A172 (cell line): ENCODE results near the gene SHROOM1. TPM values are rescaled to one million over a fixed set of nuclear protein-coding genes. Genes with fewer than 3 reads are reported as not detected.

ENCODE experiments used
- DNase-seq: peaks from one replicate; pipeline ENCODE4 v3.0.0-alpha.2; 2015; ENCODE audit warnings: low spot score
- total RNA-seq: library from RNA; depleted of rRNA; stranded (reverse); fragments of >200 nt; shearing (Covaris generic); gene quantifications from 2 replicates; pipeline ENCODE4 v1.2.3, GENCODE V29; 2014

Gene SHROOM1
- total RNA-seq, 1 experiment from 2014 or later, result 6.1 TPM

DNA sequence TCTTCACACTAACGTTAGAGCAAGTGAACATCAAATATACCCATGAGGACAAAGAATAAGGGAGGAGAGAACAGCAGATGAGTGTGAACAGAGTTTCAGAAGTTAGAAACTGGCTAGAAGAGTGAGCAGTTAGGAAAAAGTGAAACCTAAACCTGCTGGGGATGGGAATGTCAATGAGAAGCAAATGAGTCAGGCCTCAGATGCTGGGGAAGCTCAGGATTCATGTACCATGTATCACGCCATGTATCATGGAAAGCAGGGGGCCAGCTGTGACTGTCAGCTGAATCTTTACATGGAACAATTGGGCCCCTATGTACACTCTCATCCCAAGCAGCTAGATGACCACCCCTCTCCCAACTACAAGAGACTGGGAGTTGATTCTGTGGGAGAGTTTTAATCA is 19.6 kb upstream of the SHROOM1 start:
- no peak for DNase-seq

DNA sequence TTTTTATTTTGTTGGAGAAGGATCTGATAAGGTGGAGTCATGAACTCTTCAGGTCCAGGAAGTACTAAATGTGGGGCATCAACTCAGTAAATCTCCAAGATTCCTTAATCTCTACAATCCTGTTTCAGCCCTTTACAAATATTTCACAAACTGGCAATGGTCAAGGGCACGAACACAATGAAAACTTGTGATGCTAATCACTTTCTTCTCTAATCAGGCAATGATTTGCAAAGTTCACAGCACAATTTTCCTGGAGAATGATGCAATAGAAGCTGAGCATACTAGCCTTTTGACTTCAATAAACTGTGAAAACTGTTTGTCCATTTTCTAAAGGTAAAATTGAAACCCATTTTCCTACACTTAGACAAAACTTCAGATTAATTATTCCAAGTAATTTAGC is 18.9 kb upstream of the SHROOM1 start:
- DNase-seq, result no peak

DNA sequence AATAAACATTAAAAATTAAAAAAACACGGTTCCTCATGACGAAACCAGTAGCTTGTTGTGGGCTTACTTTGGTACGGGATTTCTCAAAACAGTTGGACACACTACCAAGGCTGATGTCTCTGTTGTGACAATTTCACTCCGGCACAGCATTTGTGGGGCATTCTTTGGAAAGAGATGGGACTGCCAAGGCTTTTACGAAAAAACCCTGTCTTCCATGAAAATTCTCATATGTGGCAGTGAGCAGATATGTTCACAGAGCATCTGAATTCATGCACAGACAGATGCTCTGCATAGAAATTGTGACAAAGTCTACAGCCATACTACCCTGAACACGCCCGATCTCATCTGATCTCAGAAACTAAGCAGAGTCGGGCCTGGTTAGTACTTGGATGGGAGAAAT is 17.8 kb upstream of the SHROOM1 start:
- DNase-seq, result no peak

DNA sequence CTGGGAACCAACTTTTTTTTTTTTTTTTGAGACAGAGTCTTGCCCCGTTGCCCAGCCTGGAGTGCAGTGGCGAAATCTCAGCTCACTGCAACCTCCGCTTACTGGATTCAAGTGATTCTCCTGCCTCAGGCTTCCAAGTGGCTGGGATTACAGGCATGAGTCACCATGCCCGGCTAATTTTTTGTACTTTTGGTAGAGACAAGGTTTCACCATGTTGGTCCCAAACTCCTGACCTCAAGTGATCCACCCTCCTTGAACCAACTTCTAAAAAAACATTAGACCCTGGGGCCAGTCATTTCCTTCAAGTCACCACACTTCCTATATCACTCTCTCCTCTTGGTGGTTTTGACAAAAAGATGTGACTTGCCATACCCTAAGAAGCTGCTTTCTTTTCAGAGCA is 10.9 kb upstream of the SHROOM1 start:
- peak; percentile 24 for DNase-seq

DNA sequence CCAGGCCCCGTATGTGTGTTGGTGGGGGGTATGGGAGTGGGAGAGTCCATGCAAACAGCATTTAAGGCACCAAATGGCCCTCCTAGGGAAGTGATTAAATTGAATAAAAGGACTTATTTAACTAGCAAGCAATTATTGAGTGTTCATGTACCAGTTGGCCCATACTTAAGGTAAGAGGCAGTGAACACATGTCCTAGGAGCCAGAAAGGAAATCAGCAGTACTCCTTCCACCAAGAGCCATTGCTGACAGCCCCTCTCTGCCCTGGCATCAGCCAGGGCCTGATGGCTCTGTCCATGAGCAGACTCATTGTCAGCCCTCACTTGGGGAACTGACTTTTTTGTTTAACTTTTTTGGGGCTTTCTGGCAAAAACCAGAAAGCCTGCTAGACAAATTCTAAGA is 10.4 kb upstream of the SHROOM1 start:
- no peak for DNase-seq

DNA sequence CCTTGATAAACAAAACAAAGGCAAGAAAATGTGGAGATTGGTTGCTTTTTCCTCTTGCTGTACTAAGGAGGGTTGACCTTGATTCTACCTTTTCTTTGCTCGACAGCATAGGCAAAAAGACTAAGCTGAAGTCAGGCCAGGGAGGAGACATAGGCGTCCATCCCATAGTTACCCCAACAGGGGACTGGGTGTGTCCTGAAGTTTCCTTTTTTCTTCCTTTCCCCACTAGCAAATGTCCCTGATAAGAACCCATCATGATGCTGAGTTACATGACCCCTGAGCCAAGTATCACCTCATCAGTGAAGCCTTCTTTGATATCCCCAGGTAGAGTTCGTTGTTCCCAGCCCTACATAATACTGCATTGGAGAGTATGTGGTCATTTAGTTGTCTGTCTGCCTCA is 9.9 kb upstream of the SHROOM1 start:
- no peak for DNase-seq

DNA sequence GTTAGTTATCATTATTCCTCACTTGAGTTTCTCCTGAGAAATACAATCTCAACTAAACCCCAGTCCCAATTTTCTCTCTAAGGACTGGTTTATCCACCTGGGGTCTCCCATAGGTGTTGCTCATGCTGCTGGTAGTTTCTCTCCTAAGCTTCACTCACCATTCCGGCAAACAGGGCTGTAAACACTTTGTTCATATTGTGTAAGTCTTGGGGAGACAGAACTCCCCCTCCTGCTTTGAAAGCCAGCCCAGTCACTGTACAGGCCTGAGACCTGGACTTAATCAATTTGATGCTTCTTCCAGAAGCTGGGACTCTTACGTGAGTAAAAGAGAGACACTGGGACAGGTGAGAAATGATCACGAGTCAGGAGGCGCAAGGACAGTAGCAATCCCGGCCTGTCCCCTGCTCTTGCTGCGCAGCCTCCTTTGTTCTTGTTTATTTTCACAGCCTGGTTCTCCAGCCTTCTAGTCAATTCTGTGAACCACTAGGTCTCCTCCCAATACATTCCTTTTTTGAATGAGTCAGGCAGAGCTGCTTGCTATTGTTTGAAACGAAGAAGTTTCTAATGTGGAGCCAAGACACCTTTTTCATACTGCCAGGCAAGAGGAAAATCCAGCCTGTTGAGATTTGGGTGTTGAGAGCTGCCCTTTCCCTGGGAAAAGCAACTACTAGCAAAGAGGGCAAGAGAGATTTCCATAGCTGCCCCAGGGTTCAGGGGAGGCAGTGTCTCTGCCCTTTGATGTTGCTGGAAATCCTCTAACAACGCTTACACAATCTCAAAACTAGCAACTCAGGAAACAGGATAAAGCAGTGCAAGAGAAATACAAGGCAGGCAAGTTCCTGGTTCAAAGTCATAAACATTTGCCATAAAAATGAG is 9.2 kb upstream of the SHROOM1 start:
- no peak for DNase-seq

DNA sequence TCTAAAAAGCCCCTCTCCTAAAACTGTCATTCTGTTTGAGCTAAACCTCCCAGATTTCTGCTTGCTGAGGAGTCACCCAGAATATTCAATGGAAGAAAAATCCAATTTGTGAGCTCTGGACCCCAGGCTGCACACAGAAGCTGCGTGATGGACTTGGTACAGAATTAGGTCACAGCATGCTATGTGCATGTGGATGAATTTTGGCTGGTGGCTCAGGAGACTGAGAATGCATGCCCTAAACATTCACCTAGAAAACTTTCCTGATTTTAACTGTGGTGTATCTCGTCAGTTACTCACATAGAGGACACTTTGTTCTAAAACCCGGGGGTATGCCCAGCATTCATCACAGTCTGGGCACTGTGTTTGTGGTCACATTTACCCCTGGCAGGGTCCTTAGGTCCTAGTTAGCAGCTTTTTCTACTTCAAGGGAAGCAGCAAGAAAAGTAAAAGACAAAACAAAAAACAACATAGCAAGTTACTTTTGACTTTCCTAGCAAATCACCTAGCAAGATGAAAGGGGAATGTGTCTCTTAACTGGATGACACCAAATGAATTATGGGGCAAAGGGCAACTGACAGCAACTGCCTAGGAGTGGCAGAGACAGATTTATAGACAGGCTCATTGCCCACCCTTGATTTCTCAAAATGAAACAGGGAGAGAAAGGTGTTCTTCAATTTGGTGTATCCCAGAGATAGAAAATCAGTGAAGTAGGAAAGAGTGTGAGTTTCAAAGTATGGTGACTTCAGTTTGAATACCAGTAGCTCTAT is 8.3 kb upstream of the SHROOM1 start:
- no peak for DNase-seq

DNA sequence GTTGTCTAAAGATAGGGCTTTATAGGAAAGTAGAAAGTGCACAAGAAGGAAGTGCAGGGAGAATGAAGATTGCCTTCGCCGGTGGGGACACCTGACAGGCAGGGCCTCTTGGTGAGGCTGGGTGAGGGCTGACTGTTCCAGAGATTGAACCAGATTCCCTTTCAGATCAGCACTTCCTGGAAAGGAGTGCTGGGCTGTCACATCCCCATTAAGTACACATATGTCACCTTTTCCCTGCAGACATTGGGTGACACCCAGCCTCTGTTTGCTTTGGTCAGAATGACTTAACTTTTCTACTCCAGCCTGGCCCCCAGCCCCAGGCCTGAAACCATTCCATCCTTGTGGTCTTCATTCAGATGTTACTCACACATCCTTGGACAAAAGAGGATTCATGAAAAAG is 7.4 kb upstream of the SHROOM1 start:
- no peak for DNase-seq

DNA sequence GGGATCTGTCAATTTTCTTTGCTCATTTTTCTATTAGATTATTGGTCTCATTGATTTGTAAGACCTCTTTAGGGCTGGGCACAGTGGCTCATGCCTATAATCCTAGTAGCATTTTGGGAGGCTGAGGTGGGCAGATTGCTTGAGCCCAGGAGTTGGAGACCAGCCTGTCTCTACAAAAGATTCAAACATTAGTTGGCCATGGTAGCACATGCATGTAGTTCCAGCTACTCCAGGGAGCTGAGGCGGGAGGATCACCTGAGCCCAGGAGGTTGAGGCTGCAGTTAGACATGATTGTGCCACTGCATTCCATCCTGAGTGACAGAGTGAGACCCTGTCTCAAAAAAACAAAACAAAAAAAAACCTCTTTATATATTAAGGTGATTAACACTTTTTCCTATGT is 6.4 kb upstream of the SHROOM1 start:
- no peak for DNase-seq

DNA sequence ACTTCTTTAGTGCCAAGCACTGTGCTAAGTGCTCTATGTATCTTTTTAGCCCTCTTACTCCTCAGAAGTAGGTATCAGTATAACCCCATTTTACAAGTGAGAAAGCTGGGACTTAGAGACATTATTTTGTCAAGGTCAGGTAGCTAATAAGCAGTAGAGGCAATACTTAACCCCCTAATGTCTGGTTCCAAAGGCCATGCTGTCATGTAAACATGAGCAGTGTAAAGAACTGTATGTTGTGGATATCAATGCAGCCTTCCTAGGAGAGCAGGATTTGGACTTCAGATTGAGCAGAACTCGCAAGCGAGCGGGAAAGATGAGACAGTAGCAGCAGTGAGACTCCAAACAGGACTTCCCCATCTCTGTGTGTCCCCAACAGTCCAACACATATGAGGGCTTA is 3.6 kb upstream of the SHROOM1 start:
- no peak for DNase-seq

DNA sequence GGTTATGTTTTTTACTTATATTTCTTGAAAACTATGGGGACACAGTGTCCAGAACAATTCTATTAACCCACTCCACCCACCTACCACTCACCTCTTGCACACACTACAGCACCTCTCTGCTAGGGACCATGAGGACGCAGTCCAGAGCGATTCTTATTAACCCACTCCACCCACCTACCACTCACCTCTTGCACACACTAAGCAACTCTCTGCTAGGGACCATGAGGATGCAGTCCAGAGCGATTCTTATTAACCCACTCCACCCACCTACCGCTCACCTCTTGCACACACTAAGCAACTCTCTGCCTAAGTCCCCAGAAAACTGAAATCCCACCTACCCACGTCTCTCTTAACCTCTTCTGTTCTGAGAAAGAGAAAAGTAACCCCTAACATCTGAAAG is 2.2 kb upstream of the SHROOM1 start:
- no peak for DNase-seq

DNA sequence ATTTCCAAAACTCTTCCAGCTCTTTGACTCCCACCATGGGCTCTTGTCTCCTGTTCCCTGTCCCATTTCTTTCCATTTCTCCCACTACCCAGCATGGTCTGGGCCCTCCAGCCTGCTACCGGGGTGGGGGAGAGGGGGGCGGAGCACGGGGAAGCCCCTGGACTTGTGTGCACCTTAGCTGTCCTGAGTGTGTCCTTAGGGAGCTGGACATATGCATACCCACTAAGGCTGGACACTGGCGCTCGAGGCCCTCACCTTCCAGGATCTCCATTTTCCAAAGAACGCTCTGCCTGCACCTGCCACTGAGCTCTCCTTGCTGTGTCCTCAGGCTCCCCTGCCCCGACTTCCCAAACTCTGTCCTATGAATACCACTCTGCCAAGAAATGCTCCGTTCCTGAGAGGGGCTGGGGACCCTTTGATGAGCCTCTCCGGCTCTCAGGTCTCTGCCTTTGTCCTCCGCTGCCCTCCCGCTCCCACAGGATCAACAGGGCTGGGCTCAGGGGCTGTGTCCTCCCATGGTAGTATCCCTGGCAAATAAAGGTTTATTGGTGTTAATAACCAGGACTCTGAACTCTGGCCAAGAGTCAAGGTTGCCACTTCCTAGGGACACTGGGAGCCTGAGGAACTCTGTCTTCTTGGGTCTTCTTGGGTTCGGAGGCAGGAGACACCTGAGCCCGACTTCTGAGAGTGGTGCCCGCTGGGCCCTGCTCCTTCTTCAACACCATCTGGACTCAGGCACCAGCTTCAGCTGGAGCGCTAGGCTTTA is 831 bp upstream of the SHROOM1 start:
- no peak for DNase-seq

DNA sequence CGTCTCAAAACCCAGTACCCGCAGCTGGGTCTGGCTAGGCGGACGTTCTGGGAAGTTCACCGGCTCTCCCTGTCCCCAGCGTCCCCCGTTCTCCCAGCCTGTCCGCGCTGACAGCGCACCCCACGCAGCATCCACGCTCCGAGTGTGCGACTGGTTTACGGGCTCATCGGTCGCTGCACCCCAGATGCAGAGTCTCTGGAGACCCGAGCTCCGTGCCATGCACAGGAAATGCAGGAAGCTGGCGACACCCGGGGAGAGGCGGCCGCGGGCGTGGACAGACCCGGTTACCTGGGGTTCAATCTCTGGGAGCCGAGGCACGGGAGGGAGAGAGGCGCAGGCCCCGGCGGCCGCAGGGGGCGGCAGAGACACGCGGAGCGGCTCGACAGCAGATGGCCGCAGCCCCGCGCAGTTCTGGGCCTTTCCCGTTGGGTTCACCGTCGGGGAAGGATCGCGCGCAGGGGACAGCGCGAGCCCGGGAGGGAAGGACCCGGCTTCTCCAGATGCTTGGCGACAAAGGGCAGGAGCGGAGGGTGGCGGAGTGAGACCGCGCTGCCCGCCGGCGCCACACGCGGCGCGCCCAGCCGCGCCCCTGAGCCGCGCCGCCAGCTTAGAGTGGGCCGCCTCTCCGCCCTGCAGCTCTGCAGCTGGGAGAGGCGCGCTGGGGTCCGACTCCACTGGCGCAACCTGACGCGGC is 558 bp downstream of the SHROOM1 start:
- DNase-seq, result peak; percentile 44

DNA sequence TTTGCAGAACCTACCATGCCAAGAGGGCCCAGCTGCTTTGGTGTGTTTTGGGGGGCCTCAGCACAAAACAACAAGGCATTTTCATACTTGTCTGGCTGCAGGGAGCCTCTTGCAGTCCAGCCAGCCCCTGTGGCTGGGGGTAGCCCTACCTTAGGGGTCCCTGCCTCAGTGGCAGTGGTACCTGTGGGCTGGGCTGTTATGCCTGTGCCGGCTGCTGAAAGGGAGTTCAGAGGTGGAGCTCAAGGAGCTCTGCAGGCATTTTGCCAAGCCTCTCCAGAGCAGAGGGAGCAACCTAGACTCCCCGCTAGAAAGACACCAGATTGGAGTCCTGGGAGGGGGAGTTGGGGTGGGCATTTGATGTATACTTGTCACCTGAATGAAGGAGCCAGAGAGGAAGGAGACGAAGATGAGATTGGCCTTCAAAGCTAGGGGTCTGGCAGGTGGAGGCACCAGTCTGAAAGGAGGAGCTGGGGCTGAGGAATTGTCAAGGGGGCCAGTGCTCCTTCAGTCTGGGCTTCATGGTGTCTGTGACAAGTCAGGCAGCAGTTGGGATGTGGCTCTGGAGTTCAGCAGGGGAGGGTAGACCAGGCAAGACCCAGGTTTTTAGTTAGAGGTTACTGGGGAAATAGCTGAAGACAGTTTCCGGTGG is 1.5 kb downstream of the SHROOM1 start:
- DNase-seq, result no peak

DNA sequence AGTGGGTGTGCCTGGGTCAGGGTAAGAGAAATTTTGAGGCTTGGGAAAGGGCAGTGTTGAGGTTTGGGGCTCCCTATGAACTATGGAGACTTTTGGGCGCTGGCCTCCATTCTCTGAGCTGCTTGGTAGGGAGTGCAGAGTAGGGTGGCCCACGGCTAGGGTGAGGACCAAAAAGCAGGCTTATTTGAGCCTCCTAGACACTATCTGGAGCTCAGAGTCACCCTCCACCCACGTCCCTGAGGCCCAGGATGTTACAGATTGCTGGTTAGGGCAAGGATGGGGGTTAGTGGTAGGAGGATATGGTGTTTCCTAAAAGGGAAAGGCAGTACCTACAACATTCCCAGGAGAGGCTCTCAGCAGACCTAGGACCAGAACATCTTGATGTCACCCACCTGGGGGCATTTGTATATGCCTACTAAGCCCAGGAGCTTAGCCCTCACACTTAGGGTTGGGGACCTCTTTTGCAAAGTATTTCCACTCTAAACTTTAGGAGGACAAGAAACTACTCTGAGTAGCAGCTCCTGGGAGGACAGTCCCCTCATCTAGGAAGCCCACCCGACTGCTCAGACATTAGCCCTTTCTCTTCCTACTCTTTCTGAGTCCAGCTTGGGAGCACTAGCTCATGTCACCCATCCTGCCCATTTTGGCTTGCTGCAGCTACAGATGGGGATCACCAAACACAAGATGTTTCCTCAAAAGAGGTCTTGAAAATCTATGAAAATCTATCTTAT is 2.3 kb downstream of the SHROOM1 start:
- no peak for DNase-seq

DNA sequence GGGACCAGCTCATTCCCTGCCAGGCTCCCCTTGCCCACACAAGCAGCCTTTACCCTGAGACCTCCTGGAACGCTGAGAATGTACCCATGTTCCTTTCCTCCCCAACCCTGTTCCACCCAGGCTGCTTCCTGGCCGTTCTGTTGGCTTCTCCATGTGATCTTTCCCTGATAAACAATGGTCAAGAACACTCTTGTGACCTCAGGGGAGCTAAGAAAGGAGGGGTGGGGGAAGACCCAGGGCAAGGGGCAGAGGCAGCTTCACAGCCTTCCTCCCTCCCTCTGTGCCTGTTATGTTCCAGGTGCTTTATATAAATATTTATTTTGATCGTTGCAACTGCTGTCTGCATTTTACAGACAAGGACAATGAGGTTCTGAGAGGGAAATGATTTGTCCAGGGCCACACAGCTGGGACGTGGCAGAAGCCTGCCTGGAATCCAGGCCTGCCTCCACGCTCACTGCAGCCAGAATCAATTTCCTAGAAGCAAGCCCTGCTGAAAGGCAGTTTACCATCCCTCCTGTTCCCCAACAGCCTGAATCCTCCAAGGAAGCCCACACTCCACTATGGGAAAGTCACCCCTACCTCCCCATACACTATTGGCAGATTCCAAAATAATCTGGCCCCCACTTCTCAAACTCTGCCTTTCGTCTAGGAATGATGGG is 3.9 kb downstream of the SHROOM1 start:
- DNase-seq, result no peak

DNA sequence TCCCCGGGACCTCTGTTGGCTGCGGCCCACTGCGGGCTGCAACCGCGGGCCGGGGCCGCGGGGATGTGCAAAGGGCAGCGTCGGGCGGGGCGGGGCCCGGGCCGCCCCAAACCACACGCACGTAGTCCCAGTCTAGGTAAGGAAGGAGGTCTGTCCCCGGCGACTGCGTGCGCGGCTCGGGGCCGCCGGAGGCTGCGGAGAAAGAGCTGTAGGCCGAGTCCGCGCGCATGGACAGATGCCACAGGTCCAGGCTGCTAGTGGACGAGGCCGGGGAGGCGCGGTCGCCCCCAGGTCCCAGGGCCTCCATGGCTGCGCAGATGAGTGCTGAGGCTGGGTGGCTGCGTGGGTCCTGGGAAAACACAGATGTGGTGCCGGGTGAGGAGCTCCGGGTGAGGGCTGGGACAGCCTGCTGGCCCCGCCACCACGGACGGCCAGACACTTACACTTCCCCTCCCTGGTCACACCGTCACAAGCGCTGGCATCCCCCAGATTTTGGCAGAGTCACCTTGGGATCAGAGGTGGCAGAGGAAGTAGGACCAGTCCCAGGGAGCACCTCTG is 4.5 kb downstream of the SHROOM1 start:
- no peak for DNase-seq

DNA sequence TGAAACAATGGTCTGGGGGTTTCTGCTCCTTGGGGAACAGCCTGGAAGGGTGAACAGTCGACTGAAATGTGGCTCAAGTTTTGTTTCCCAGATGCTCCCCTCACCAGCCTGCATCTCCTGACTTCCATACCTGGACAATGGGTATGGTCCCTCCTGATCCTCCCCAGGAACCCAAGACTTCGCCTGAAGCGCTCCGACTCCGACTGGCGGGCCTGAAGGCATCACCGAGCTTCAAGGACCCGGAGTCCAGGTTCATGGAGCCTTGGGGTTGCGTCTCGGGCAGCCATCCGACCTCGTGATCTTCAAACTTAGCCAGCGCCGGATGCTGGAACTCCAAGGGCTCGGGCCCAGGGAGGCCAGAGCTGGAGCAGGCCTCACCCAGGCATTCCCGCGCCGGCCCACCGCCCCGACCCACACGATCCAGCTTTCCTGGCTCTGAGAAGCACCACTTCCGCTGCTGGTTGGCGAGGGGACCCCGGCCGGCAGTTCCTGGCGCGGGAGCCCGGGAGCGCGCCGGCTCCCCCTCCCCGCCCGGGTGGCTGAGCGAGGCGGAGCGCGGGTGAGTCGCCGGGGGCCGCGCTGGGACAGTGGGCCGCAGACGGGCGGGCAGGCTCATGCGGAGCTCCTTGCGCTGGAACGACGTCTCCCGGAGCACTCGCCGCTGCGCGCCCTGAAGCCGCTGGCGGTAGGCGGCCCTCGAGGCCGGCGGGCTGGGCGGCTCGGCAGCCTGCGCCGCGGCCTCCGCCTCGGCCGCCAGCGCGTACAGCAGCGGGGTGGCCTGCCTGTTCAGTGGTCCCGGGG is 5.2 kb downstream of the SHROOM1 start:
- DNase-seq, result no peak
